Endothelial cell (in vitro differentiated cells): Measurements from ENCODE around the gene DNMBP. TPM values are rescaled to one million over a fixed set of nuclear protein-coding genes. Genes with fewer than 3 reads are reported as not detected.

Experiments used
- DNase-seq: peaks from one replicate; pipeline ENCODE4 v3.0.0; 2021; ENCODE audit warnings: low spot score
- H3K27ac Mint-ChIP-seq: one replicate; pipeline ENCODE4 v1.8.0; 2021; ENCODE audit warnings: mixed read lengths, inconsistent platforms; ENCODE audit not compliant: unreplicated experiment
- H3K27me3 Mint-ChIP-seq: one replicate; pipeline ENCODE4 v1.8.0; 2021; ENCODE audit warnings: mild to moderate bottlenecking, moderate library complexity, mixed read lengths, inconsistent platforms; ENCODE audit not compliant: unreplicated experiment
- H3K36me3 Mint-ChIP-seq: one replicate; pipeline ENCODE4 v1.8.0; 2021; ENCODE audit warnings: mild to moderate bottlenecking, low read depth, mixed read lengths, inconsistent platforms; ENCODE audit not compliant: unreplicated experiment
- H3K4me1 Mint-ChIP-seq: one replicate; pipeline ENCODE4 v1.8.0; 2021; ENCODE audit warnings: mild to moderate bottlenecking, mixed read lengths, inconsistent platforms; ENCODE audit not compliant: unreplicated experiment
- H3K4me3 Mint-ChIP-seq: one replicate; pipeline ENCODE4 v1.8.0; 2021; ENCODE audit warnings: mild to moderate bottlenecking, mixed read lengths, inconsistent platforms; ENCODE audit not compliant: unreplicated experiment
- H3K9me3 Mint-ChIP-seq: one replicate; pipeline ENCODE4 v1.8.0; 2021; ENCODE audit warnings: mixed read lengths, inconsistent platforms; ENCODE audit not compliant: unreplicated experiment
- CTCF ChIP-seq: fragments of 200-600 bp; sonication (generic); IDR thresholded peaks from one replicate; pipeline ENCODE4 v1.5.0; 2021; ENCODE audit warnings: antibody characterized with exemption; ENCODE audit not compliant: unreplicated experiment
- total RNA-seq: library from RNA; stranded (reverse); fragmentation: NEBNext Ultra II Directional; extraction: Animal tissue kit (Norgen Biotek cat#: 25700); gene quantifications from one replicate; pipeline ENCODE4 v1.2.1, GENCODE V29; 2021; ENCODE audit not compliant: unreplicated experiment

DNMBP gene
- total RNA-seq, 1 donor from 2014 or later = 21.8 TPM

- H3K27ac Mint-ChIP-seq = no peak overlapping the region
Observed at GRCh38 chr10:100037758-100038315, 28.1 kb upstream of the DNMBP start.

GRCh38 chr10:100036850-100037249 lies 27.1 kb upstream of the DNMBP start:
- Mint-ChIP-seq H3K27me3 (no peaks in the 10 kb centered on the region), H3K36me3 (no peaks in the 10 kb centered on the region), H3K9me3 (no peaks in the 10 kb centered on the region), H3K27ac (no peak overlapping the region), H3K4me3 (no peak overlapping the region), H3K4me1 (peaks cover 10% of the 10 kb centered on the region)
- no peak for TF ChIP-seq CTCF
- DNase-seq = no peak

More at GRCh38 chr10:100037758-100038315, 28.1 kb upstream of the DNMBP start:
- no peaks in the 10 kb centered on the region for H3K9me3 Mint-ChIP-seq
- H3K36me3 Mint-ChIP-seq = no peaks in the 10 kb centered on the region
- H3K4me1 Mint-ChIP-seq = peaks cover 10% of the 10 kb centered on the region
- no peak for DNase-seq
- H3K4me3 Mint-ChIP-seq = no peak overlapping the region
- no peak for TF ChIP-seq CTCF
- no peaks in the 10 kb centered on the region for H3K27me3 Mint-ChIP-seq

GRCh38 chr10:100033766-100034418 lies 24.1 kb upstream of the DNMBP start:
- no peak overlapping the region for H3K27ac Mint-ChIP-seq
- no peak for DNase-seq

GRCh38 chr10:100027416-100027815 lies 17.7 kb upstream of the DNMBP start:
- H3K27me3 Mint-ChIP-seq = peaks cover 6% of the 10 kb centered on the region
- DNase-seq = no peak
- no peak for TF ChIP-seq CTCF
- no peak overlapping the region for H3K4me3 Mint-ChIP-seq
- H3K9me3 Mint-ChIP-seq = no peaks in the 10 kb centered on the region
- no peaks in the 10 kb centered on the region for H3K4me1 Mint-ChIP-seq
- peaks cover 5% of the 10 kb centered on the region for H3K36me3 Mint-ChIP-seq
- H3K27ac Mint-ChIP-seq = no peak overlapping the region

More at GRCh38 chr10:100033766-100034418, 24.1 kb upstream of the DNMBP start:
- Mint-ChIP-seq H3K9me3 (no peaks in the 10 kb centered on the region), H3K27me3 (peaks cover 2% of the 10 kb centered on the region), H3K4me3 (no peak overlapping the region), H3K36me3 (no peaks in the 10 kb centered on the region), H3K4me1 (peaks cover 8% of the 10 kb centered on the region)
- TF ChIP-seq CTCF = no peak

GRCh38 chr10:100025576-100025975 lies 15.8 kb upstream of the DNMBP start:
- Mint-ChIP-seq H3K9me3 (no peaks in the 10 kb centered on the region), H3K36me3 (peaks cover 5% of the 10 kb centered on the region), H3K27ac (no peak overlapping the region), H3K4me1 (no peaks in the 10 kb centered on the region), H3K4me3 (no peak overlapping the region), H3K27me3 (peaks cover 6% of the 10 kb centered on the region)
- DNase-seq = no peak
- TF ChIP-seq CTCF = no peak
